GM10248 (cell line): ENCODE results near the gene FRAT1.
"Not testable (repeated sequence)": the region's sequence is repeated elsewhere in the genome, so short reads cannot be mapped to it uniquely, and the experiment has no call there.

Experiments
- CTCF ChIA-PET: fragments of 300-600 bp; sonication (Branson Sonifier 250); formaldehyde crosslinking; extraction: SDS; loops from one replicate; lab custom pipeline; 2021; ENCODE audit warnings: antibody characterized with exemption; lab: Yijun Ruan, JAX
- POLR2A ChIA-PET: fragments of 350-650 bp; sonication (Branson Sonifier 250); formaldehyde crosslinking; extraction: SDS; loops from one replicate; lab custom pipeline; 2020; ENCODE audit warnings: antibody characterized with exemption; lab: Yijun Ruan, JAX
- DNase-seq: peaks from one replicate; pipeline ENCODE4 v3.0.0; 2012; ENCODE audit errors: extremely low spot score
- CTCF ChIP-seq: IDR thresholded peaks from 2 replicates; pipeline ENCODE4 v1.5.1; 2012; ENCODE audit warnings: mild to moderate bottlenecking, low read depth; ENCODE audit errors: extremely low read depth, missing control alignments, control extremely low read depth

FRAT1 gene

GRCh38 chr10:97336942-97337831, 18.1 kb downstream of the FRAT1 start:
- DNase-seq = no peak
- ChIA-PET CTCF (no interaction called here), POLR2A (no interaction called here)
- no peak for TF ChIP-seq CTCF

GRCh38 chr10:97338041-97338440, 19.0 kb downstream of the FRAT1 start:
- TF ChIP-seq CTCF = no peak
- no peak for DNase-seq
- ChIA-PET POLR2A (no interaction called here), CTCF (no interaction called here)

DNA sequence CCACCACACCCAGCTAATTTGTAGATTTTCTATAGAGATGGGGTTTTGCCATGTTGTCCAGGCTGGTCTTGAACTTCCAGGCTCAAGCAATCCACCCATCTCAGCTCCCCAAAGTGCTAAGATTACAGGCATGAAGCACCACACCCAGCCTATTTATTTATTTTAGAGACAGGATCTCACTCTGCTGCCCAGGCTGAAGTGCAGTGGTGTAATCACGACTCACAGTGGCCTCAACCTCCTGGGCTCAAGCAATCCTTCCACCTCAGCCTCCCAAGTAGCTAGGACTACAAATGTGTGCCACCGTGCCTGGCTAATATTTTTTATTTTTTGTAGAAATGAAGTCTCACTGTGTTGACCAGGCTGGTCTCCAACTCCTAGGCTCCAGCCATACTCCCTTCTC, 22.3 kb downstream of the FRAT1 start:
- CTCF ChIA-PET = interaction anchor here (1.7 kb wide), 1 partner anchor 17 kb away, joined by 4 read pairs; no protein-coding TSS in a partner anchor
- POLR2A ChIA-PET = no interaction called here

GRCh38 chr10:97343664-97344063, 24.6 kb downstream of the FRAT1 start:
- DNase-seq, POLR2A ChIA-PET: not testable (repeated sequence)
- CTCF ChIA-PET = interaction anchor here (1.5 kb wide), 1 partner anchor 13 kb away, joined by 4 read pairs; no protein-coding TSS in a partner anchor

More for the DNA sequence above, 22.3 kb downstream of the FRAT1 start:
- no peak for TF ChIP-seq CTCF
- DNase-seq = no peak

GRCh38 chr10:97347317-97347716, 28.2 kb downstream of the FRAT1 start:
- TF ChIP-seq CTCF = no peak
- ChIA-PET POLR2A (no interaction called here), CTCF (interaction anchor here (0.9 kb wide), 1 partner anchor 14 kb away, joined by 3 read pairs; no protein-coding TSS in a partner anchor)
- no peak for DNase-seq

GRCh38 chr10:97349752-97350513, 30.9 kb downstream of the FRAT1 start:
- no peak for TF ChIP-seq CTCF
- ChIA-PET POLR2A (interaction anchor here (0.6 kb wide), 1 partner anchor 1471 kb away, joined by 5 read pairs; no protein-coding TSS in a partner anchor), CTCF (interaction anchor here (1.0 to 1.4 kb wide), 3 partner anchors 10 to 17 kb away, joined by 3 to 4 read pairs (median 3); partner anchors contain the start of gene FRAT2)
- DNase-seq = no peak
